NCI-H2227 (cell line): ENCODE measurements around the gene NES.
A peak's percentile ranks its signal among the peaks of the same experiment; 100 is the strongest.
"Not testable (repeated sequence)": the region's sequence is repeated elsewhere in the genome, so short reads cannot be mapped to it uniquely, and the experiment has no call there.

Experiments used
- DNase-seq: peaks from one replicate; lab custom pipeline; 2025; ENCODE audit not compliant: unreplicated experiment; lab: John Stamatoyannopoulos, UW

The NES gene

DNA sequence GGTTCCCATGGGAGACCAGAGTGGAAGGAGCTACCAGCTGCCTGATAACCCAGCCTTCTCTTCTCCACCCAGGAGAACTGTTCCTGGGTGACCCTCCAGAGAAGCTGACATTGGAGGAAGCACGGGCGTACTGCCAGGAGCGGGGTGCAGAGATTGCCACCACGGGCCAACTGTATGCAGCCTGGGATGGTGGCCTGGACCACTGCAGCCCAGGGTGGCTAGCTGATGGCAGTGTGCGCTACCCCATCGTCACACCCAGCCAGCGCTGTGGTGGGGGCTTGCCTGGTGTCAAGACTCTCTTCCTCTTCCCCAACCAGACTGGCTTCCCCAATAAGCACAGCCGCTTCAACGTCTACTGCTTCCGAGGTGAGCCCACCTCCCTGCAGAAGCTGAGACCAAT lies 28.7 kb downstream of the NES start:
- no peak for DNase-seq

DNA sequence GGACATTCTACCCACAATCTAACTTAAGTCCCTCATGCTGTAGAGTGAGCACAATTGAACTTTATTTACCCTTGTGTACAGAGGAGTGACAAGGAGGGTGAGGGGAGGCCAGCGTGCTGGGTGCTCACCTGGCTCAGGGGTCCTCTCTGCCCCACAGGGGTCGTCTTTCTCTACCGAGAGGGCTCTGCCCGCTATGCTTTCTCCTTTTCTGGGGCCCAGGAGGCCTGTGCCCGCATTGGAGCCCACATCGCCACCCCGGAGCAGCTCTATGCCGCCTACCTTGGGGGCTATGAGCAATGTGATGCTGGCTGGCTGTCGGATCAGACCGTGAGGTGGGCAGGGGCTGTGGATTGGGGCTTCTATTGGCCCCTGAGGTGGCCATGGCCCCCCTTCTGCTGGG lies 29.9 kb downstream of the NES start:
- no peak for DNase-seq

DNA sequence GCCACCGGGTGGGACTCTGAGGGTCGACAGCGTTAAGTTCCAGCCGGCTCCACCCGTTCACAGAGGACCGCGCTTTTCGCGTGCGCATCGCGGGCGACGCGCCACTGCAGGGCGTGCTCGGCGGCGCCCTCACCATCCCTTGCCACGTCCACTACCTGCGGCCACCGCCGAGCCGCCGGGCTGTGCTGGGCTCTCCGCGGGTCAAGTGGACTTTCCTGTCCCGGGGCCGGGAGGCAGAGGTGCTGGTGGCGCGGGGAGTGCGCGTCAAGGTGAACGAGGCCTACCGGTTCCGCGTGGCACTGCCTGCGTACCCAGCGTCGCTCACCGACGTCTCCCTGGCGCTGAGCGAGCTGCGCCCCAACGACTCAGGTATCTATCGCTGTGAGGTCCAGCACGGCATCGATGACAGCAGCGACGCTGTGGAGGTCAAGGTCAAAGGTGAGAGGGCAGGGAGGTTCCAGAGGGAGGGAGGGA lies 30.4 kb downstream of the NES start:
- no peak for DNase-seq

DNA sequence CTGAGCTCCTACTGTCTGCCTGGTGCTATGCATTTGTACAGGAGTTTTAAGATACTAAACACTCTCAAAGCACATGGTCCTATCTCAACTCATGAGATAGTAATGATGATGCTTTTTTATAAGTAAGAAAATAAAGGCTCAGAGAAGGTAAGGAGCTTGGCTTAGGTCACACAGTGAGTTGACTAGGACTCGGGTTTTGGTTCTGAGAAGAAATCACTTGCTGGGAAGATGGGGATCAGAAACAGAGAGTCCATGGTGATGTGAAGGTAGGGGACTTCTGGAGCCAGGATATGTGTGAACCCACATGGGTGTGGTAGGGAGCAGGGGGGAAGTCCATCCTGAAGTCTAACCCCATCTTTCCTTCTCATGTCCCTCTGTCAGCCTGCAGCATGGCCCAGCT lies 31.5 kb downstream of the NES start:
- DNase-seq = no peak

DNA sequence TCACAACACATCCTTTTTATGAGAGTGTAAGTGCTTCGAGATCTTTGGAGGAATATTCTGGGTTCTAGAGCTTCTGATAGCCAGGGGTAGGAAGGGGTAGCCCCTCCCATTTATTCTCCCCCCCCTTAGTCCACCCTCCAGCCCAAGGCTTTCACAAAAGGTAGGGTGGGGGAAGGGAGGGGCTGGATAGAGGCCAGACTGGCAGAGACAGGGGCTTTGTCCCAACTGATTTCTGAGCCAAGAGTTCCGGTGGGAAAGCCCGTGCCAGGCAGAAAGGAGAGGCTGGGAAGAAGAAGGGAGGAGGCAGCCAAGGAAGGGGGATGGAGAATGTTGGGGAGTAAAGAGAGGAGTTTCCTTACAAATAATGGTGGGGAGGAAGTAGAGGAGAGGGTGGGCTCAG lies 32.2 kb downstream of the NES start:
- DNase-seq = no peak

DNA sequence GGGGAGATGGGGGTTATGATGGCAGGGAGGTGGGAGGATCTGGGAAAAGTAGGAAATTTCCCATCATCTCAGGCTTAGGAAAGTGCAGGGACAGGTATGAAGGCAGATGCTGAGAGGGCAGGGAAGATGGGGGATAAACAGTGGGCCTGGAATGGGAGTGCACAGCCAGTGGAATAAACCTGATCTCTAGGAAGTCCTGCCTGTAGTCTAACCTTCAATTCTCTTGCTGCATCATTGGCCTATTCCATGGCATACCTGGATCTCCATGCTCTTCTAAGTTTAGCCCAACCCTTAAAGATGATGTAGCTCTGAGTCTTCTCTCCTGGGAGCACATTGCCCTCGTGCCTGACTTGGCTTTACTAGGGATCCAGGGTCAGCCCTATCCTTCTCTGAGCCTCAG lies 32.6 kb downstream of the NES start:
- DNase-seq = no peak

DNA sequence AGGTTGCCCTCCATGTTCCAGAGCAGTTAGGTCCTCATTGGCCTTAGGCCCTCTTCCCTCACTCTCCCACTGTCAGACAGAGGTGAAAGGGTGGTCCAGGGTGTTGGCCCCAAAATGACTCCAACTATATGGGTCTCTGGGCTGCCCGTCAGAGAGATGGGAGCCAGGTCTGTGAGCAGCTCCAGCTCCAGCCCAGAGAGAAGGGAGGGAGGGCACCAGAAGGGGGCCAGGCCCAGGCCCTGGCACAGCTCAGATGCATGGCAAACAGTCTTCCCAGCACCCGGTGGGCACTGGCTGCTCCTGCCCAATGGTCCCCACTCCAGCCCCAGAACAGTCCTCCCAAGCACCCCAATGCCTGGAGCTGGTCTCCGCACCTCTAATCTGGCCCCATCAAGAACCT lies 33.1 kb downstream of the NES start:
- DNase-seq = no peak

DNA sequence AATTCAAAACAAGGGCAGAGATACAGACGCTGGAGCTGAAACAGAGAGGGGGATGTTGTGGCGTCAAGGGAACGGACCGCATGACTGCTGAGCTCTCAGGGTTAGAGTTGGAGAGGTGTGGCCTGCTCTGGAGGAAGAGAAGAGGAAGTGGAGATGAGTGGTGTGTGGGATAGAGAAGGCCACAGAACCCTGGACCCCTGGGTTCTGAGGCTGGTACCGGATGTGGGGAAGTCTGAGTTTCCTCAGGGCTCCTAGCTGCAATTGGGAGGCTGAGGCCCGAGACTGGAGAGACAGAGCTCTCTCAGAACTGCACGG lies 33.5 kb downstream of the NES start:
- no peak for DNase-seq

DNA sequence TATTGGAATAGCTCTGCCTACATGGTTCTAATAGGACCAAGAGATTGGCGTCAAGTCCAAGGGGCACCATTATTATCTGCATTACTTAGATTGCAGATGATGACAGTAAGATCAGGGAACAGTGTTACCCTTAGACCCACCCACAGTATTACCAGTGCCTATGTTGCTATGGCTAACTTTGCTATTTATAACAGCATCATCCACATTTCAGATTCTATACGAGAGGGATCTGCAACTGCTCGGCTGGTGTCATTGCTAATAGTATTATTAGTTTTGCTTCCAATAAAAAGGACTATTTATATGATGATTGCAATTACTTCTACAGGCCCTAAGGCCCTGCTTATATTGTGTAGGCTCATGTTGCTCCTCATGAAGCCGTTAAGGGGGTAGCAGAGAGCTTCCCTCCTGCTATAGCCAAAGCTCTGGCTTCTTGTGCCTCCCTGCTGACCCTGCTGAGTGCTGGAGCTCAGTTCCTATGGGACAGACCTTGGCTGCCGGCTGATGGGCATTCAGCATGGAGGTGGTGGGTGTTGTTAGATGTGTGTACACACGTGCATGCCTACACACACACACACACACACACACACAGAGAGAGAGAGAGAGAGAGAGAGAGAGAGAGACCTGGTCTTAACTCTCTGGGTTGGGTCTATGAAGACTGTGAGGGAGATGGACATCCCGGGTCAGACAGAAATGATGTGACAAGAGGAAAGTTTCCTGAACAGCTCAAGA lies 34.0 kb downstream of the NES start:
- DNase-seq = no peak

DNA sequence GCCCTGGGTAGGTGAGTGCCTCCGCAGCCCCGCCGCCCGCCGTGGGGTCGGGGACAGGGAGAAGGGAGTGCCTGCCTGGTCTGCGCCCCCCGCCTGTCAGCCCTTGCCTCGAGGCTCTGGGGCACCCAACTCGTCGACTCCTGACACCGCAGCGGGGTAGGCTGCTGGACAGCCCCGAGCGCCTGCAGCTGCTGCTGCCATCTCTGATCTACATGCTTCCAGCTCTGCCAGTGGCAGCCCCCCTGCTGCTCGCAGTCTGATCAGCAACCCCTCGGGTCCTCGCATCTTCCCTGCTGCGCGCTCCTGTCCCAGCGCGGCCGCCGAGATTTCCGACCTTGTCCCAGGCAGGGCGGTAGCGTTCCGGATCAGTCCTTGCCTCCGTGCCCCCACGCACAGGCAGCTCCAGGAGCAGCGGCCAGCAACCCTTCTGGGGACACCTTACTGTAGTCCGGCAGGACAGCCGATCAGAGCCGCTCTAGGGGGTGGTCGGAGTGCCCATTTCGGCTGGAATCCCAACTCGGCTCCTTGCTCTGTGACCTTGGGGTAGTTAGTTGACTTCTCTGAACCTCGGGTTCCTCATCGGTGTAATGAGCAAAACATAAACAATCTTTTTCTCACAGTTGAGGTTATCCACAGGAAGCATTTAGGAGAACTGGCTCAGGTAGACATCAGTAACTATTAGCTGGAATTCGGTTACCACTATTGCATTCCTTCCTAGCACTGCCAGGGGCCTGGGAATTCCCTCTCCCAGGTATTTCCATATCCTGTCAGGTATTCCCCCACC lies 34.8 kb downstream of the NES start:
- no peak for DNase-seq

DNA sequence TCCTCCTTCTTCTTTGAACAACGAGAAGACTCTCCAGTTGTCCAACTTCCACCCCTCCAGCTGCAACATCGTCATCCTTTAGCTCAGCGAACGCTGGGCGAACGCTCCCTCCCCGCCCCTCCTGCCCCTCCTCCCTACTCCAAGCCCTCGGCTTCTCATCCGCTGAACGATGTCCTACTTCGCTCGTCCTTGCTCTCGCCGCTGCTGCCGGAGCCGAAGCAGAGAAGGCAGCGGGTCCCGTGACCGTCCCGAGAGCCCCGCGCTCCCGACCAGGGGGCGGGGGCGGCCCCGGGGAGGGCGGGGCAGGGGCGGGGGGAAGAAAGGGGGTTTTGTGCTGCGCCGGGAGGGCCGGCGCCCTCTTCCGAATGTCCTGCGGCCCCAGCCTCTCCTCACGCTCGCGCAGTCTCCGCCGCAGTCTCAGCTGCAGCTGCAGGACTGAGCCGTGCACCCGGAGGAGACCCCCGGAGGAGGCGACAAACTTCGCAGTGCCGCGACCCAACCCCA lies 35.4 kb downstream of the NES start, which contains the start of gene BCAN:
TSS of gene BCAN (plus strand) at position 357 of the 504 bp plus-strand sequence. CDS start 3,938 bp downstream, outside the sequence.
- DNase-seq = peak; percentile 88

DNA sequence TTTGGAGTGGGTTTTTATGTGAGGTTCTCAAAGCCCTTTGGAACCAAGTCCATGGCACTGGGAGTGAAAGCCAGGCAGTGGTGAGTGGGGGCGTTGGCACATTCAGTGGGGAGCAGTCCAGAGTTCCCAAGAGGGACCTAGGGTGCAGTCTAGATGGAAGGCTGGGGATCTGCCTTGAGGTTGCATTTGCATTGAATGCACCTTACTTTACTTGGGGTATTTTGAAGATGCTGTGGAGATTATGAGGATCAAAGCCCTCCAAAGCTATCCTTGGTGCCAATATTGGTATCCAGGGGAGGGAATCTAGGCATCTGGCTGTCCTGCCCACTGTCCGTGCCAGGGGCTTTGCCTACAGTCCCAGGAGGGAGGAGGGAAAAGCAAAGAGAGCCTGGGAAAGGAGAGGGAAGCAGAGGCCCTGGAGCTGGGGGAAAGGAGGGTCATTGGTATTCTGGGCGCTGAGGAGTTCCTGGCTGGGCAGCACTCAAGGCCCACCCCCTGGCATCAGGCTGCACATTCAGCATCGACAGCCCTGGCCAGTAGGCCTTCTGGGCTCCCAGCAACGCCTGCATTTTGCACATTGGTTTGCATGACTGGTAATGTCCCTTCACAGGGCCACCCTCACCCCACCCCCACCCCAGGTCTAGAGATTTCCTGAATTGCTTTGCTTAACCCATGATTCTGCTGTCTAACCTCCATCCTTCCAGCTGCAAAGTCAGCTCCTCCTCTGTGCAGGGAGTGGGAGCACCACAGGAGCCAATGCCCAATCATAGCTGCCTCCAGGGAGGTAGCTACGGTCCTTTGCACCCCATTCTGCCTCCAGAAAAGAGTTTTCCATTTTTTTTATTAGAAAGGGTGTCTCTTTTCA lies 36.1 kb downstream of the NES start:
- DNase-seq = no peak

DNA sequence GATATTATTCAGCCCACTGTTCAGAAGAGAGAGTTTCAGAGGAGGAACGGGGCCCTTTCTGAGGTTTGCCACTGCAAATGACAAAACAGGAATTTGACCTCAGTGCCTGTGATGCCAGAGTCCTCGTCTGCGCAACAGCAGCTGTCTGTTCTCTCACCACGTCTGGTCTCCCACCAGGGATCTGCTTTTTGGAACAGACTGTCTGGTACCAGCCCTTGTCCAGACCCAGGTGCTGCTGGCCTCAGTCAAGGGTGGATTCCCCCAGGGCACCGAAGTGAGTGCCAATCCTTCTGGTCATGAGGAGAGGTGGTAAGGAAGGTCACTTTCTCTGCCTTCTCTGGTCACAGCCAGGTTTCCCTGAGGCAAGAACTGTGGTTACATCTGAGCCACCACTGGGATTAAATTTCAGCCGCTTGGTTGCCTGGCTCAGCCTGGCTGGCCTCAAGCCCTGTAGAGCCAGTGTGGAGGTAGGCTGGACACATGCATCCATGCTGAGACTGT lies 37.6 kb downstream of the NES start:
- no peak for DNase-seq

DNA sequence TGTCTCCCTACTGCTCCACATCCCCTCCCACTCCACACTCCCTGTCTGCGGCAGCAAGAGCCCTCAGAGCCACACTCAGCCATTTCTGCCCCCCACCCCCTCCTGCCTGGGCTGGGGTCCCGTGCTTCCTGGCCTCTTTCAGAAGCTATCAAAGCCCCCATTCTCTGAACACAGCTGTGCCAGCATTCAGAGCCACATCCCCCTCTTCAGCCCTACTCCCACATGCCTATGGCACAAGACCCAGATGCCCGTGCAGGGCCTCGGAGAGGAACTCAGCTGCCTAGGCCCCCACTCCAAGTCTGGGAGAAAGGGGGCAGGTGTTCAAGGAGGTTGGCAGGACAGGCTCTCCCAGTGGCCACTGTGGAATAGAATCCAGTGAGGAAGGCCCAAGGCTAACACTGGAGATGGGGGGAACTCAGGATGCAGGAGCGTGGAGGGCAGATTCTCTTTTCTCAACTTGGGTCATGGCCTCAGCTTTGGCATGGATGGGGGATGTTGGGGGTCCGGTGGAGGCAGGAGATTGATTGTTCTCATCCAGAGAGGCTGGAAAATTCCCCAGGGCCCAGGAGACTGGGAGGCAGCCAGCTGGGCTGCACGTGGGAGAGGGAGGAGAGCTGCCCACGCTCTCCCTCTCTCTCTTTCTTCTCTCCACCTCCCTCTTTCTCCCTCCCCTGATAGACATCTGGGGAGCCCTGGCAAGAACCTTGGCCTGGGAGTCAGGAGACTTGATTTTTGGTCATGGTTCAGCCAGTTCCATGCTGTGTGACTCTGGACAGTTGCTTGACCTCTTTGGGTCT lies 38.8 kb downstream of the NES start:
- DNase-seq = no peak

DNA sequence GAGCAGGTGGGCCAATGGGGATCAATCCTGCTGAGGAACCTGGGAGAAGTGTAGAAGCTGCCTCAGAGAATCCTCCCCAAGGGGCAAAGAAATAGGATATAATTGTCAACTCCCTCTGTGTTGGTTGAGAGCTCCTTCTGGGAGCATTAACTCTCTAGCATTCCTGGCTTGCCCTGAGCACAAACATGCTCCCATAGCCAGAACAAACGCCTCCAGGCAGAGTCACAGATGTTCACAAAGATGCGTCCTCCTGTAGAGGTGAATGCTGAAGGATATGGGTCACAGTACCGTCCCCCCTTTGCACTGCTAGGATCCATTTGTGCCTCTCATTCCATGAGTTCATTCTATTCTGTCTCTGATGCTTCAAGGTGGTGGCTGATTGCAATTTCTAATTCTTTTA lies 44.9 kb downstream of the NES start:
- DNase-seq = no peak

DNA sequence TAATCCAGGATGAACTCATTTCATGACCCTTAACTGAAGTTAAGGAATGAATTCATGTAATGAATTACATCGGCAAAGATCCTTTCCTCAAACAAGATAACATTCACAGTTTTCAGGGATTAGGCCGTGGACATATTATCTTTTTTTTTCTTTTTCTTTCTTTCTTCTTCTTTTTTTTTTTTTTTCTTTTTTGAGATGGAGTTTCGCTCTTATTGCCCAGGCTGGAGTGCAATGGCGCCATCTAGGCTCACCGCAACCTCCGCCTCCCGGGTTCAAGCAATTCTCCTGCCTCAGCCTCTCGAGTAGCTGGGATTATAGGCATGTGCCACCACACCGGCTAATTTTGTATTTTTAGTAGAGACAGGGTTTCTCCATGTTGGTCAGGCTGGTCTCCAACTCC lies 46.1 kb downstream of the NES start:
- not testable (repeated sequence) for DNase-seq

DNA sequence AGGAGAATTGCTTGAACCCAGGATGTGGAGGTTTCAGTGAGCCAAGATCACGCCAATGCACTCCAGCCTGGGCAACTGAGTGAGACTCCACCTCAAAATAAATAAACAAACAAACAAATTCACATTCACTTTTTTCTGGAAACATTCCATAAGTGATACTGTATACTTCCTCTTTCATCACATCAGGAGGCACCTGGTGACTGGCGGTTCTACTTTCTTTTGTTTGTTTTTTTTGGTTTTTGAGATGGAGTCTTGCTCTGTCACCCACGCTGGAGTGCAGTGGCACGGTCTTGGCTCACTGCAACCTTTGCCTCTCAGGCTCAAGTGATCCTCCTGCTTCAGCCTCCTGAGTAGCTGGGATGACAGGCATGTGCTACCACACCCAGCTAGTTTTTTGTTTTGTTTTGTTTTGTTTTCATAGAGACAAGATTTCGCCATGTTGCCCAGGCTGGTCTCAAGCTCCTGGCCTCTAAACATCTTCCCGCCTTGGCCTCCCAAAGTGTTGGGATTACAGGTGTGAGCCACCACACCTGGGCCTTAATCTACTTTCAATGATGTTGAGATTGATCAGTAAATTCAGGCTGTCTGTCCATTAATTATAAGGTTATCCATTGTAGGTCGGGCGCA lies 47.3 kb downstream of the NES start:
- DNase-seq = no peak

DNA sequence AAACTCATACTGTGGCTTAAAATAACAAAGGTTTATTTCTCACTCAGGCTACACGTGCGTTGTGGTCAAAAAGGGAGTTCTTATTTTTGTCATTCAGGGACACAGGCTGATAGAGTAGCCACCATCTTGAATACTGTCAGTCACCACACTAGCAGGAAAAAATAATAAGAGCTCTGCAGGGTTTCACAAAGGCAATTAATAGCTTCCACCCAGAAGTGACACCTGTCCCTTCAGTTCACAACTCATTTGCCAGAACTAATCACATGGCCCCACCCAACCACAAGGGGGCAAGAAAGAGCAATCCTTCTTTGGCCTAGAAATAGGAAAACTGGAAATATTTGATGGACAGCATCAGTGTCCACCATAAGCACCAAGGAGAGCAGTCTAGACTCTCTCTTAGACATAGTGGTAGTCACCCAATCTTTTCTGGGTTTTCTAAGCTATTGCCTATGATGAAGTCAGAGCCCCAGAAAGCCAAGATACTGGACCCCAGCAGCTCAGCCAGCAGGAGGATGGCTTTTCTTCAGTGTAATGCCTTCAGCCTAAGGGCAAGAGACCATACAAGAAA lies 49.8 kb downstream of the NES start:
- peak; percentile 74 for DNase-seq

DNA sequence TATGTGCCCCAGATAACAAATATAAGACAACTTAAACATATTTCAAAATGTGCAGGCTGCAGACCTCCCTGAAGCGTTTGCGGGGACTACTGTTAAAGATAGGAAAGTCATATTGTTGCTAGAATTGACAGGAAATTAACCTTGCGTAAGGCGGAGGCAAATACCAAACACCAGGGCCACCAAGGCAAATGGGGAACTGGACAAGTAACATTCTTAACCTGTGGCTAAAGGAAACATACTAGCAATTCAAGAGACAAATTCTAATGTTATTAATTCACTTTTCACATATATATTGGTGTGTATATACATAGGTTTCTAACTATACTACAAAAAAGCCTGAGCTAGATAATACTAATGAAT lies 51.1 kb downstream of the NES start:
- no peak for DNase-seq
